Spleen (tissue), 10 donors: ENCODE data around the gene OR8D2. TPM values are rescaled to one million over a fixed set of nuclear protein-coding genes. Genes with fewer than 3 reads are reported as not detected.

ENCODE experiments used
- polyA plus RNA-seq, 3 donors: library from polyadenylated mRNA; stranded (reverse); fragments of 200-250 nt; gene quantifications; one replicate each; pipeline ENCODE4 v1.2.1, GENCODE V29; 2013
- total RNA-seq, 7 donors: library from RNA; depleted of rRNA in 3 of 7; stranded (reverse); fragments of >200 nt in 3 of 7; fragmentation: NEBNext Ultra II Directional in 4 of 7; extraction: Animal tissue kit (Norgen Biotek cat#: 25700) in 4 of 7; gene quantifications; one replicate each; pipeline versions ENCODE4 v1.1.0 to v1.2.1, GENCODE V29; 2016 to 2021
- donor health status: healthy with polysubstance abuse.
- donor health status: DM: no; HTN: no; CAD: no; lungs with moderate emphysema.
- donor health status: DM: no; HTN: no; CAD: no.
- donor health status: Bipolar disorder and iron deficiency.
- donor health status: healthy.
- donor health status: DM: no; HTN: no; CAD: no.
- donor health status: DM: yes; HTN: yes; CAD: no.

Gene OR8D2
- total and polyA plus RNA-seq, 10 donors, result not detected

Other genes with a start within 250 kb of the OR8D2 start
- gene VWA5A, start 204.7 kb downstream of the OR8D2 start, total RNA-seq, result 10 to 100 TPM; 11.4 to 15.4 (median 11.8) TPM
- gene VWA5A, start 204.7 kb downstream of the OR8D2 start, polyA plus RNA-seq, result 1 to 10 TPM; 6.7 to 8.2 (median 6.7) TPM
- gene OR10D3, start 136.9 kb downstream of the OR8D2 start, total RNA-seq, result not detected
- gene OR10D3, start 136.9 kb downstream of the OR8D2 start, polyA plus RNA-seq, result not detected
- not detected for gene OR8G1, start 79.1 kb downstream of the OR8D2 start, total RNA-seq
- gene OR8G1, start 79.1 kb downstream of the OR8D2 start, polyA plus RNA-seq, result not detected
- not detected for gene OR8G5, start 63.8 kb downstream of the OR8D2 start, total RNA-seq
- not detected for gene OR8G5, start 63.8 kb downstream of the OR8D2 start, polyA plus RNA-seq
- gene OR8D1, start 6.2 kb downstream of the OR8D2 start, total RNA-seq, result not detected
- not detected for gene OR8D1, start 6.2 kb downstream of the OR8D2 start, polyA plus RNA-seq
- not detected for gene OR8B2, start 64.3 kb upstream of the OR8D2 start, total RNA-seq
- gene OR8B2, start 64.3 kb upstream of the OR8D2 start, polyA plus RNA-seq, result not detected
- gene OR8B3, start 78.8 kb upstream of the OR8D2 start, total RNA-seq, result not detected
- gene OR8B3, start 78.8 kb upstream of the OR8D2 start, polyA plus RNA-seq, result not detected
- not detected for gene OR8B4, start 104.7 kb upstream of the OR8D2 start, total RNA-seq
- not detected for gene OR8B4, start 104.7 kb upstream of the OR8D2 start, polyA plus RNA-seq
- gene OR8B8, start 125.5 kb upstream of the OR8D2 start, total RNA-seq, result not detected
- gene OR8B8, start 125.5 kb upstream of the OR8D2 start, polyA plus RNA-seq, result not detected
- not detected for gene OR8B12, start 223.5 kb upstream of the OR8D2 start, total RNA-seq
- gene OR8B12, start 223.5 kb upstream of the OR8D2 start, polyA plus RNA-seq, result not detected
- not detected for gene OR8A1, start 249.8 kb upstream of the OR8D2 start, total RNA-seq
- gene OR8A1, start 249.8 kb upstream of the OR8D2 start, polyA plus RNA-seq, result not detected